GM21447 (cell line): ENCODE data around the gene FXN.
A peak's percentile ranks its signal among the peaks of the same experiment; 100 is the strongest.
"Not testable (repeated sequence)": the region's sequence is repeated elsewhere in the genome, so short reads cannot be mapped to it uniquely, and the experiment has no call there.

Experiments
- ATAC-seq: cut with Tn5 transposase; IDR thresholded peaks from one replicate; pipeline ENCODE4 v1.9.1; 2021; ENCODE audit not compliant: unreplicated experiment

Gene FXN

DNA sequence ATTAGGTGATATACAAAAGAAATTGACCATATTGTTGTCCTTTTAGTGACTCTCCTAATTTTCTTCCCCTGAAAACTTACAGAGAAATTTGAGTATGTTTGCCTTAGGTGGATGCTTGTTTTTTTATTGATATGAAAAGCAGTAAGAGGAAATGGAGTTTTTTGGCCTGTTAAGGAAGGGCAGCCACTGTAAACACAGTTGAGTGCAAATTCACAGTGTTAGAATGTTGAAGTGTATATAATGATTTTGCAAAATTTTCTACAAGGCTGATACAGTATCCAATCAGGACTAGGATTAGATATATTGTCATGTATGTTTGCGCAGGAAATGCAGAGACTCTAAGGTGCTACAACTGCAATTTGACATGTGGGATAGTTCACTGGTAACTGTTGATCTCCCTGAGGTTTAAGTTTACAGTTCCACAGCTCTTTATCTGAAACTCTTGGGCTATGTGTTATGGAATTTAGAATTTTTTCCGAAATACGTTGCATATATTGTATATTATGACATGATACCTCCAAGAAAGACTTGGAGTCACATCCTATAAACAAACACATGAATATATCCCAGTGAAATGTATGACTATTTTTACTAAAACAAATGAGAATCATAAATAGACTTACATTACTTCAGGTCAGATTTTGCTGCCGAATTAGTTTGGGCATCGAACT lies 62.5 kb downstream of the FXN start:
- ATAC-seq: no peak

- not testable (repeated sequence) for ATAC-seq
Observed at GRCh38 chr9:69103348-69103996, 67.9 kb downstream of the FXN start.

GRCh38 chr9:69104830-69105527 lies 69.4 kb downstream of the FXN start:
- ATAC-seq: no peak

DNA sequence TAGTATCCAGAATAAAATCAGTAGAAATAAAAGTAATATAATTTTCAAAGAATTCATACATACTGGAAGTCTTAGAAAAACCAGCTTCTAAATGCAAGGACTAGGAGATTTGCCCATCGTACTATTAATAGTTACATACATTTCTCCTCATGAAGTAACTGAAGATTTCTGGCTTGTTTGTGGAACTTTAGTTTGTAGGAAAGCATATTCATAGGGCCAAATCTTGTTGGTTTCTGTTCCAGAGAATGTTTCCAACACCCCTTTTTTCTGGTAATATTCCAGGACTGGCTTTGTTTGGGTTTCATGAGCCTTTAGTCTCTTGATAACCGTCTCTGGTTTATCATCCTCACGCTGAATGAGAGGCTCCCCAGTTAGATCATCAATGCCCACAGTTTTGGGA lies 72.2 kb downstream of the FXN start:
- ATAC-seq: no peak

DNA sequence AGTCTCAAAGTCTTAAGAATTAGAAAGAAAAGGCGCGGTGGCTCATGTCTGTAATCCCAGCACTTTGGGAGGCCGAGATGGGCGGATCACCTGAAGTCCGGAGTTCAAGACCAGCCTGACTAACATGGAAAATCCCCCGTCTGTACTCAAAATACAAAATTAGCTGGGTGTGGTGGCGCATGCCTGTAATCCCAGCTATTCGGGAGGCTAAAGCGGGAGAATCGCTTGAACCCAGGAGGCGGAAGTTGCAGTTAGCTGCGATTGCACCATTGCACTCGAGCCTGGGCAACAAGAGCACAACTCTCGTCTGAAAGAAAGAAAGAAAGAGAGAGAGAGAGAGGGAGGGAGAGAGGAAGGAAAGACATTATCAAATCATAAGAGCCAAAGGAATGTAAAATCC lies 73.2 kb downstream of the FXN start:
- not testable (repeated sequence) for ATAC-seq

- no peak for ATAC-seq
Observed at GRCh38 chr9:69109152-69109551, 73.6 kb downstream of the FXN start.

DNA sequence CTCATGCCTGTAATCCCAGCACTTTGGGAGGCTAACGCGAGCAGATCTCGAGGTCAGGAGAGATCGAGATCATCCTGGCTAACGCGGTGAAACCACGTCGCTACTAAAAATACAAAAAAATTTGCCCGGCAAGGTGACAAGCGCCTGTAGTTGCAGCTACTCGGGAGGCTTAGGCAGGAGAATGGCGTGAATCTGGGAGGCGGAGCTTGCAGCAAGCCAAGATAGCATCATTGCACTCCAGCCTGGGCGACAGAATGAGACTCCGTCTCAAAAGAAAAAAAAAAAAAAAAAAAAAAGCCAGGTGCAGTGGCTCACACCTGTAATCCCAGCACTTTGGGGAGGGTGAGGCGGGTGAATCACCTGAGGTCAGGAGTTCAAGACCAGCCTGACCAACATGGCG lies 77.1 kb downstream of the FXN start:
- not testable (repeated sequence) for ATAC-seq

DNA sequence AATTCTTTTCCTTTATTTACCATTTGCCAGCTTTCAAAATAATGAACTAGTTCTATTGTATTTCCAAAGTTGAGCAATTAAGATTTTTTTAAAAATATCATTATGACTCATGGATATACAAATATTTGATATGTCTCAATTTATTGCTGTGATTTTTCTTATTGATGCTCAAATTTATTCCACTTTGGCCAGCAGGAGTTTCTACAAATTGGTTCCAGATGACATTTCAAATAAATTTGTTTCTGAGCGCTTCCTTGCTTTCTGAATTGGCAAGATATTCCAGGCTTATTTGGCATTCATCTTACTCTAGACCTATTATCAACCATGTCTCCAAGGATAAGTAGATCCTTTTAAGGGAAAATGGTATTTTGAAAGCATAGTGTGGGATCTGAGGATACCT lies 80.1 kb downstream of the FXN start:
- ATAC-seq: no peak

DNA sequence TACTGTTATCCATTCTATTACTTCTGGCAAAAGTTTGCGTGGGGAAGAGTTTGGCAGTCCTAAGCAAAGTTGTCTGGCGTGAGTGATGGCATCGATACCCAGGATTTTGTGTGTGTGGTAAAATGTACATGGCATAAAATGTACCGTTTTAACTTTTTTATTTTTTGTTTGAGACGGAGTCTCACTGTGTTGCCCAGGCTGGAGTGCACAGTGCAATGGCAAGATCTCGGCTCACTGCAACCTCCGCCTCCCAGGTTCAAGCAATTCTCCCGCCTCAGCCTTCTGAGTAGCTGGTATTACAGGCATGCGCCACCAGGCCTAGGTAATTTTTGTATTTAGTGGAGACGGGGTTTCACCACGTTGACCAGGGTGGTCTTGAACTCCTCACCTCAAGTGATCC lies 83.1 kb downstream of the FXN start:
- no peak for ATAC-seq

DNA sequence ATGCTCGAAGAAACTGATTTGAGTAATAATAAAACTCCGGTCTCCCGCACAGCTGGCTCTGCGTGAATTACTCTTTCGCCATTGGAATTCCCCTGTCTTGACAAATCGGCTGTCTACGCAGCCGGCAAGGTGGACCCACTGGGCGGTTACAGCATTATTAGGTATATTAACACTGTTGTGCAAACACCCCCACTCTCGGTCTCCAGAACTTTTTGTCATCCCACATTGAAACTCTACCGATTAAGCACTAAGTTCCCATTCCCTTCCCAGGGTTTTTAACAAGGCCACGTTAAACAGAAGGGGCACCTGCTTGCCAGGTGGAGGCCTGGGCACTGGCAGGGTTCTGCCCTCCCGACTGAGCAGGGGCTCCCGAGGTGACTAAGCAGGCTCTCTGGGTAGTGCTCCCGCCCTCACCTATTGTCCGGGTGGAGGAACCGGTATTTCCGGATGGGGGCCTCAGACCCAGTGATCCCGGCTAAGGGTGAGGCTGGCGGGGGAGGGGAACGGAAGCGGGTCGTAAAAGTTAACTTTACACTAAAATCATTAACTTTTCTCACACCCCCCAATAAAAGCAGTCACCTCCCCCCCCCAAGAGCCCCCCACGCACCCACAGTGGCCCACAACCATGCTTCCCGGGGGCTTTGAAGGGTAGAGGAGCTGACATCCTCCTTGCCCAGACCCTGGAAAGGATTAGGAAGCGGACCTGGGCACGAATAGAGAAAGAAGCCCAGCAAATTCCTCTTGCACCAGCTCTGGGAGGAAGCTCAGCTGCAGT lies 85.0 kb downstream of the FXN start:
- ATAC-seq: peak; percentile 51

GRCh38 chr9:69121155-69122081 lies 85.9 kb downstream of the FXN start:
- peak; percentile 75 for ATAC-seq

- no peak for ATAC-seq
Observed at GRCh38 chr9:69122082-69122548, 86.6 kb downstream of the FXN start.

- peak; percentile 2 for ATAC-seq
Observed at GRCh38 chr9:69122549-69123141, 87.1 kb downstream of the FXN start.

DNA sequence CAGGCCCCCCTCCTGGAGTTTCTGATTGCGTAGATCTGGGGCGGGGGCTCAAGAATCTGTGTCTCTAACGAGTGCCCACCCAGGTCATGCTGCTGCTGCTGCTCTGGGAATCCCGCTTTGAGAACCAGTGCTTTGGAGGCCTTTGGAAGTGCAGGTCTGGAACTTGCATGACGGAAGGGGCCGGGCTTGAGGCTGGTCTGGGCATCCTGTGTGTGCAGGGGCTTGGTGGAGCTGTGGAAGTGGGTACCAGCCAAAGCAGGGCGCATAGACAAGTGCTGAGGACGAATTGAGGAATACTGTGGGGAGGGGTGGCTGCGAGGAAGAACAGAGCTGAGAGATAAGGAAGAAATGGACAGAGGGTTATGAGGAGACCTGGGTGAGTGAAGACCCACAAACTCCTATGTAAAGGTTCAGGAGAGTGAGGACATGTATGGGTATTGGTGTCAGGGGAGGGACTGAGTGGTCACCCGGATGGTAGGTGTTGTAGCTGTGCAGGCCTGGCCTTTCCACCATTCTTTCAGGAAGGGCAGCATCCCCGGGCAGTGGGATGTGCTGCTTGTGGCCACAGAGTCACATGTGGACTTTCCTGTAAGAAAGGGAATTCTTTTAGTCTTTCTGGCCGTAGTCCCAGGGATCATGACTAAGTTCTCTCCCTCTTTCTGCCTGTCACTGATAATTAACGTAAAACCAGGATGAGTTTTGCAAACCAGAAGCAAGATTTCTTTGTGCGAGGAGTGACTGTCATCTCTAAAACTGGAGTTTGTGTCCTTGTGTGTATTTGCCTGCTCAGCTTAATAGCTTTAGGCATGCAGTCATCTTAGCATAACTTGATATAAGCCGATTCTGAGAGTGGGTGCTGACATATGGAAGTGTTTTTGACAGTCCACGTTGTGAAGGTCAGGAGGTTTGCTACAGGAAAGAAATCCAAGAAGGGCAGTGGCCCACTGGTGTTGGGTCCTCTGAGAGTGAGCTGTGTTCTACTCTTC lies 95.2 kb downstream of the FXN start:
- ATAC-seq: no peak

DNA sequence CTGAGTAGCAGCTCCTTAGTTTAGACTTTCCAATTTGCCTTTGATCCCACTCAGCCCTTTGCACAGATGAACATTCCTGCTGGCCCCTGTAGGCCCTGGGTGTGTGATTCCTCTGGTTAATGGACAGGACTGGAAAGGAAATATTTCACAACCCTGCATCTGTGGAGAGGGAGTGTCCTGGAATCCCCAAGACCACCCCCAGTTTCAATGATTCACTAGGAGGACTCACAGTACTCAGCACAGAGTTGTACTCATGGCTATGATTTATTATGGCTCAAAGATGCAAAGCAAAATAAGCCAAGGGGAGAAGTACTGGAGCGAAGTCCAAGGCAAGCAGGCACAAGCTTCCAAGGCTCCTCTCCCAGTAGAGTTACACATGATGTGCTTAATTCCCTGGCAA lies 96.1 kb downstream of the FXN start:
- no peak for ATAC-seq

- no peak for ATAC-seq
Observed at GRCh38 chr9:69132361-69132760, 96.8 kb downstream of the FXN start.

- ATAC-seq: no peak
Observed at GRCh38 chr9:69134412-69134811, 98.9 kb downstream of the FXN start.

DNA sequence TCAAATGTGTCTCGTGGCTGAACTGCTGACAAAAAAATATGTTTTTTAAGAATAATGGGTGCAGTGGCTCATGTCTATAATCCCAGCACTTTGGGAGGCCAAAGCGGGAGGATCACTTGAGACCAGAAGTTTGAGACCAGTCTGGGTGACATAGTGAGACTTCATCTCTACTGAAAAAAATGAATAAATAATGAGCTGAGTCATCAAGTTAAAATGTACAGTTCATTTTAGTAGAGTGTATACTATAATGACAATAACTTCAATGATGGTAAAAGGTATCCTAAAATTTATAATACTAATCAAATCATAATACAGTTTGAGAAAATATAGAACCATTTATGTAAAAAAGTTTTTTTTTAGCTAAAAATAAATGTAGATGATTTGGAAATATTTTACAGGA lies 100.6 kb downstream of the FXN start:
- no peak for ATAC-seq

GRCh38 chr9:69136779-69137178 lies 101.2 kb downstream of the FXN start:
- ATAC-seq: no peak
